OCI-LY3 (cell line): ENCODE results near the gene ISLR.

Experiments used
- H2AFZ ChIP-seq: fragments of 200-600, 300-600 bp; shearing (Covaris generic); 2 replicates; pipeline ENCODE4 v1.6.0; 2014; ENCODE audit warnings: antibody characterized with exemption, low read depth, low read length
- H3K27ac ChIP-seq: fragments of 200-600, 300-600 bp; sonication (generic); 2 replicates; pipeline ENCODE4 v1.5.1; 2014; ENCODE audit warnings: mild to moderate bottlenecking, low read length, moderate library complexity, mixed read lengths
- H3K27me3 ChIP-seq: fragments of 200-600, 300-600 bp; sonication (generic); 2 replicates; pipeline ENCODE4 v1.6.1; 2014; ENCODE audit warnings: low read depth, low read length, mixed read lengths
- H3K36me3 ChIP-seq: fragments of 200-600, 300-600 bp; sonication (generic); replicated peaks from 2 replicates; pipeline ENCODE3; 2014; ENCODE audit warnings: low read depth, low read length, mixed read lengths
- H3K4me1 ChIP-seq: fragments of 300-600, 200-600 bp; sonication (generic); 2 replicates; pipeline ENCODE4 v1.6.1; 2014; ENCODE audit warnings: low read length, mixed read lengths
- H3K4me2 ChIP-seq: fragments of 200-600, 300-600 bp; sonication (generic); 2 replicates; pipeline ENCODE4 v1.6.1; 2014; ENCODE audit warnings: low read length, mixed read lengths
- H3K4me3 ChIP-seq: fragments of 300-600, 200-600 bp; sonication (generic); 2 replicates; pipeline ENCODE4 v1.5.1; 2014; ENCODE audit warnings: antibody characterized with exemption, mild to moderate bottlenecking, low read length, moderate library complexity
- H3K79me2 ChIP-seq: fragments of 300-600, 200-600 bp; shearing (Covaris generic); 2 replicates; pipeline ENCODE4 v1.6.1; 2014; ENCODE audit warnings: mild to moderate bottlenecking, low read length, mixed read lengths
- H3K9ac ChIP-seq: fragments of 300-600, 200-600 bp; shearing (Covaris generic); 2 replicates; pipeline ENCODE4 v1.6.0; 2014; ENCODE audit warnings: mild to moderate bottlenecking, low read length, moderate library complexity
- H3K9me3 ChIP-seq: fragments of 200-600, 300-600 bp; shearing (Covaris generic); 2 replicates; pipeline ENCODE4 v1.6.1; 2014; ENCODE audit warnings: low read length, mixed read lengths; ENCODE audit not compliant: insufficient read depth
- H4K20me1 ChIP-seq: fragments of 200-600, 300-600 bp; sonication (generic); 2 replicates; pipeline ENCODE4 v1.6.1; 2016; ENCODE audit warnings: low read length, mixed read lengths; ENCODE audit not compliant: insufficient read depth
- EZH2phosphoT487 ChIP-seq: fragments of 200-600 bp; shearing (Covaris generic); IDR thresholded peaks from 2 replicates; pipeline ENCODE4 v1.6.1; 2018; ENCODE audit warnings: antibody characterized with exemption, mixed run types, low read depth
- TF ChIP-seq, protein P1 (sequence below): fragments of 200-600, 300-600 bp; sonication (generic); IDR thresholded peaks from 2 replicates; pipeline ENCODE4 v1.5.1; 2014; ENCODE audit warnings: antibody characterized with exemption, low read length, low read depth

Gene ISLR

GRCh38 chr15:74165461-74165860, 8.0 kb upstream of the ISLR start:
- no peaks in the 10 kb centered on the region for H3K9me3 ChIP-seq

DNA sequence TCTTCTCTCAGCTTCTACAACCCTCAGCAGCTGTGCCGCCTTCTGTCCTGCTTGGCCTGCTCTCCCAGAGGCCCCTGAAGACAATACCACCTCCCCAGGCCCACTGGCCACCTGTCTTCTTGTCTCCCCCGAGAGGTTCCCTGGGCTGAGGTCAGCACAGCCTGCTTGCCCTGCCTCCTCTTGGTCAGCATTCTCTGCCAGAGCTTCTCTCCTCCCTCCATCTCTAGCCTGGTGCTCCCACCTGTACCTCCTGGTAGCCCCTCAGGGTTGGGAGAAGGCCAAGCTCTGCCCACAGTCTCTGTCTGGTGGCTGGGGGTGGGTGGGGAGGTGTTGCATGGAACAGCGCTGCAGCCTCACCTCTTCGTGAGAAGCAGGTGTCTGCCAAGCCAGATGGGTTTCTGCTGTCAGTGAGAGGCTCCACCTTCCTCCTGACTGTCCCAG, 5.6 kb upstream of the ISLR start:
- TF ChIP-seq, protein P1, sequence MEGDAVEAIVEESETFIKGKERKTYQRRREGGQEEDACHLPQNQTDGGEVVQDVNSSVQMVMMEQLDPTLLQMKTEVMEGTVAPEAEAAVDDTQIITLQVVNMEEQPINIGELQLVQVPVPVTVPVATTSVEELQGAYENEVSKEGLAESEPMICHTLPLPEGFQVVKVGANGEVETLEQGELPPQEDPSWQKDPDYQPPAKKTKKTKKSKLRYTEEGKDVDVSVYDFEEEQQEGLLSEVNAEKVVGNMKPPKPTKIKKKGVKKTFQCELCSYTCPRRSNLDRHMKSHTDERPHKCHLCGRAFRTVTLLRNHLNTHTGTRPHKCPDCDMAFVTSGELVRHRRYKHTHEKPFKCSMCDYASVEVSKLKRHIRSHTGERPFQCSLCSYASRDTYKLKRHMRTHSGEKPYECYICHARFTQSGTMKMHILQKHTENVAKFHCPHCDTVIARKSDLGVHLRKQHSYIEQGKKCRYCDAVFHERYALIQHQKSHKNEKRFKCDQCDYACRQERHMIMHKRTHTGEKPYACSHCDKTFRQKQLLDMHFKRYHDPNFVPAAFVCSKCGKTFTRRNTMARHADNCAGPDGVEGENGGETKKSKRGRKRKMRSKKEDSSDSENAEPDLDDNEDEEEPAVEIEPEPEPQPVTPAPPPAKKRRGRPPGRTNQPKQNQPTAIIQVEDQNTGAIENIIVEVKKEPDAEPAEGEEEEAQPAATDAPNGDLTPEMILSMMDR: no peak
- TF ChIP-seq EZH2phosphoT487: no peak
- Histone ChIP-seq H3K9ac (no peak overlapping the region), H3K4me3 (no peak overlapping the region)

More at GRCh38 chr15:74165461-74165860, 8.0 kb upstream of the ISLR start:
- no peak for TF ChIP-seq EZH2phosphoT487
- TF ChIP-seq, protein P1: no peak
- Histone ChIP-seq H3K4me1 (no peaks in the 10 kb centered on the region), H4K20me1 (no peaks in the 10 kb centered on the region), H3K27ac (no peak overlapping the region), H3K27me3 (peaks cover 25% of the 10 kb centered on the region; the same call in 1 of the 2 replicates), H3K4me3 (no peak overlapping the region), H2AFZ (no peak overlapping the region), H3K36me3 (no peaks in the 10 kb centered on the region), H3K4me2 (no peak overlapping the region), H3K79me2 (no peaks in the 10 kb centered on the region), H3K9ac (no peak overlapping the region)

GRCh38 chr15:74168711-74169126, 4.8 kb upstream of the ISLR start:
- H2AFZ ChIP-seq: no peak overlapping the region
- H3K4me1 ChIP-seq: no peaks in the 10 kb centered on the region
- H3K4me2 ChIP-seq: no peak overlapping the region
- H3K36me3 ChIP-seq: no peaks in the 10 kb centered on the region
- H3K79me2 ChIP-seq: no peaks in the 10 kb centered on the region
- H3K27ac ChIP-seq: no peak overlapping the region
- TF ChIP-seq, protein P1: no peak
- TF ChIP-seq EZH2phosphoT487: no peak
- no peaks in the 10 kb centered on the region for H4K20me1 ChIP-seq
- no peak overlapping the region for H3K4me3 ChIP-seq
- no peaks in the 10 kb centered on the region for H3K9me3 ChIP-seq
- peaks cover 21% of the 10 kb centered on the region; the same call in 1 of the 2 replicates for H3K27me3 ChIP-seq
- H3K9ac ChIP-seq: no peak overlapping the region

More for the DNA sequence above, 5.6 kb upstream of the ISLR start:
- Histone ChIP-seq H3K36me3 (no peaks in the 10 kb centered on the region), H2AFZ (no peak overlapping the region), H3K4me1 (no peaks in the 10 kb centered on the region), H3K4me2 (no peak overlapping the region), H3K27ac (no peak overlapping the region), H3K79me2 (no peaks in the 10 kb centered on the region), H3K27me3 (peaks cover 25% of the 10 kb centered on the region; the same call in 1 of the 2 replicates), H3K9me3 (no peaks in the 10 kb centered on the region), H4K20me1 (no peaks in the 10 kb centered on the region)

DNA sequence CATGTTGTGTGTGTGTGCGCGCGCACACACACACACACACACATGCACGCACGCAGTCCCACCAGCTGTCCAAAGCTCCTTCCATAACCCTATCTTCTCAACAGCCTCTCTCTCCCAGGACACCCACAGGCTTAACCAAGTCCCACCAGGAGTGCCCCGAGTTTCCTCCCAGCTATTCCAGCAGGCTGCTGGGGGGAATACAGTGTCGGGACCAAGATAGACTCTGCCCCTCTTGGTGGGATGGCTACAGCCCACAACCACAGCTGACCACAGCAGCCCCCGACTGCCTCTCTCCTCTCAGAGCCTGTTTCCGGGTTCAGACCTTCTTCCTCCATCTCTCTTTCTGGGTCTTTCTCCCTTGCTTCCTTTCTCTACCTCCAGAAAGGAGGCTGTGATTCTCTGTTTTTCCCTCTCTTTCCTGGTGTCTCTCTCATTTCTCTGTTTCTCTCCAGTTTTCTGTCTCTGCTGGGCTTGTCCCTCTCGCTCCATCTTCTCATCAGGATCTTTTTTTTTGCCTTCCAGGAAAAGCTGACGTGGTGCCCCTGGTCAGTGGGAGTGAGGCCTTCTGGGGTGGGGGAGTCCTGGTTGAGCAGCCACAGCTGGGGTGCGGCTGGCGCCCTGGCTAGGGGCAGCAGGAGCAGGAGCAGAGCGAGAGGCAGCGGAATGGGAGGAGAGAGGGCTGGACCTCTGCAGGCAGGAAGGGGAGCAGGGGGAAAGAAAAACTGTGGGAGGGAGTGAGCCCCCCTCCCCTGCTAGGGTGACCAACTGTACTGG, 3.3 kb upstream of the ISLR start:
- Histone ChIP-seq H3K9ac (no peak overlapping the region), H3K79me2 (no peaks in the 10 kb centered on the region), H3K27ac (no peak overlapping the region), H3K4me3 (no peak overlapping the region), H2AFZ (0 out of 2 replicates have a peak overlapping the region, but pooled peaks have one; percentile 15), H4K20me1 (no peaks in the 10 kb centered on the region), H3K36me3 (no peaks in the 10 kb centered on the region), H3K9me3 (no peaks in the 10 kb centered on the region), H3K27me3 (peaks cover 13% of the 10 kb centered on the region; the same call in 1 of the 2 replicates), H3K4me2 (no peak overlapping the region), H3K4me1 (no peaks in the 10 kb centered on the region)
- no peak for TF ChIP-seq EZH2phosphoT487
- TF ChIP-seq, protein P1: no peak
